AG04450 (cell line): ENCODE data around the gene KRT78. TPM values are rescaled to one million over a fixed set of nuclear protein-coding genes. Genes with fewer than 3 reads are reported as not detected.

Source experiments
- CTCF ChIA-PET: fragments of 300-600, 350-600 bp; formaldehyde crosslinking; extraction: SDS; loops from one replicate; lab custom pipeline; 2022; ENCODE audit warnings: antibody characterized with exemption, inconsistent platforms; lab: Charles Lee
- POLR2A ChIA-PET: fragments of 350-600 bp; formaldehyde crosslinking; extraction: SDS; loops from one replicate; lab custom pipeline; 2021; ENCODE audit warnings: antibody characterized with exemption, inconsistent platforms; lab: Yijun Ruan, JAX
- DNase-seq: peaks from one replicate; pipeline ENCODE4 v3.0.0-alpha.2; 2011; ENCODE audit warnings: low read depth, low spot score
- H3K27ac ChIP-seq: one replicate; pipeline ENCODE4 v1.5.1; 2012; ENCODE audit warnings: low read depth, low read length, control low read depth
- H3K27me3 ChIP-seq: one replicate; pipeline ENCODE4 v1.6.0; 2012; ENCODE audit warnings: low read length; ENCODE audit not compliant: control insufficient read depth, insufficient read depth
- H3K4me3 ChIP-seq: 2 replicates; pipeline ENCODE4 v1.5.1; 2011; ENCODE audit warnings: mild to moderate bottlenecking, low read depth, low read length, control low read depth
- H3K9me3 ChIP-seq: 2 replicates; pipeline ENCODE4 v1.5.1; 2012; ENCODE audit warnings: low read length; ENCODE audit not compliant: control insufficient read depth, insufficient read depth
- CTCF ChIP-seq: IDR thresholded peaks from 2 replicates; pipeline ENCODE4 v1.5.1; 2011; ENCODE audit warnings: low read depth, low read length, control low read depth, inconsistent platforms
- polyA plus RNA-seq: library from polyadenylated mRNA; depleted of rRNA; stranded (reverse); fragments of >200 nt; gene quantifications from 2 replicates; pipeline ENCODE4 v1.2.3, GENCODE V29; 2011

Gene KRT78
- polyA plus RNA-seq, 1 experiment: not detected

DNA sequence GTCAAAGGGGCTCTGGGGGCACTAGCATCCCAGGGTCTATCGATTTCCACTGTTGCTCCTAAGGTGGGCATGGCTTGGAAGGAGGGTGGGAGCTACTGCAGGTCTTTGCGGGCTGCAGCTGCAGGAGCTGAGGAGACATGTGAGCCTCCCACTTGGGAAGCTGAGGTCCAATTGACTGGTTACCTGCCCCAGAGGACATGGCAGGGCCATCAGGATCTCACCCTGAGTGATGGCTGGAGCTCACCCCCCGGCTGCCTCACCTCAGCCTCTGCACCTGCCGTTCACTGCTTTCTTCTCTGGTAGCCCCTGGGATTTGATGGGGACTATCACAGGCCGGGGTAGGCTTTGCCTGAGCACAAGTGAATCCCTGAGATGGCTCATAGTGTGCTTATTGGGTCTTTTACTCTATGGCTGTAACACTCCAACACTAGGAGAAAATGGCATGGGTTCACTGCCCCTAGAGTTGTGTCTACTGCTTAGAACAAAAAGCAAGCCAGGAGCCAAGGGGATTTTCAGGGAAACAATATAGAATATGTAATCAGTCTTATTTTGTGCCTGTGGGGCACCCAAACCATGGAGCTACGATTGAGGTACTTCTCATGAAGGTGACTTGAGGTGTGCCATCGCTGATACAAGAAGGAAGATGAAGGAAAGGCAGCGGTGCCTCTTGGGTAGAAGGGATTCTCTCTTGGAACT is 31.6 kb downstream of the KRT78 start:
- Histone ChIP-seq H3K4me3 (no peak overlapping the region), H3K27me3 (peaks cover 25% of the 10 kb centered on the region), H3K27ac (no peak overlapping the region), H3K9me3 (no peaks in the 10 kb centered on the region)
- CTCF ChIA-PET: interaction anchor here (1.4 kb wide), 1 partner anchor 68 kb away, joined by 3 read pairs; no protein-coding TSS in a partner anchor
- POLR2A ChIA-PET: no interaction called here
- TF ChIP-seq CTCF: no peak
- DNase-seq: no peak

GRCh38 chr12:52815676-52816588 is 32.9 kb downstream of the KRT78 start:
- peaks cover 25% of the 10 kb centered on the region for H3K27me3 ChIP-seq
- H3K4me3 ChIP-seq: no peak overlapping the region
- ChIA-PET POLR2A (no interaction called here), CTCF (no interaction called here)
- no peak for TF ChIP-seq CTCF
- H3K9me3 ChIP-seq: no peaks in the 10 kb centered on the region
- DNase-seq: no peak
- no peak overlapping the region for H3K27ac ChIP-seq

- ChIA-PET CTCF (no interaction called here), POLR2A (no interaction called here)
- no peak for DNase-seq
- Histone ChIP-seq H3K27ac (no peak overlapping the region), H3K27me3 (peaks cover 19% of the 10 kb centered on the region), H3K4me3 (no peak overlapping the region), H3K9me3 (no peaks in the 10 kb centered on the region)
- TF ChIP-seq CTCF: no peak
Observed at GRCh38 chr12:52815161-52815560, 33.6 kb downstream of the KRT78 start.

- H3K27ac ChIP-seq: no peak overlapping the region
- no peaks in the 10 kb centered on the region for H3K9me3 ChIP-seq
- H3K27me3 ChIP-seq: peaks cover 19% of the 10 kb centered on the region
- DNase-seq: no peak
- TF ChIP-seq CTCF: no peak
- CTCF ChIA-PET: no interaction called here
- POLR2A ChIA-PET: no interaction called here
- no peak overlapping the region for H3K4me3 ChIP-seq
Observed at GRCh38 chr12:52814710-52815155, 34.1 kb downstream of the KRT78 start.
